ENCODE data around the gene HEATR3.

HEATR3 gene

DNA sequence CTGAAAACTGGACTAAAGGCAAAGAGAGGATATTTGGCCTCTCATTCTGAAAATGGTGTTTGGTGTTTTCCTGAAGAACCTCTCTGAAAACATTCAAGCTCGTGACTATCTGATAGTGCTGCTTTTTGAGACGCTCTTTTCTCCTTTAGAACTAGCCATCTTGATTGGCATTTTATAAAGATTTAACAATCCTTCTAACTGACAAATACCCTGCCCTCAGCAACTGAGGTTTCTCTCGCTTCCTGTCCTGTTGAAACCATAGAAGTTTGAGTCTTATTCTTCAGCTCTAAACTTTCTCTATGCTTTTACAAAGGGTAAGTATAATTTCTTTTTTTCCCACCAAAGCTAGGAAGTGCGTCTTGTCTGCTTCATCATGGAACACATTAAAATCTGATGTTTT, 27.5 kb upstream of the HEATR3 start:
- peaks cover 37% of the 10 kb centered on the region for H3K36me3 ChIP-seq (ENCODE audit: insufficient read depth, low read depth, low read length)
- H3K4me1 ChIP-seq (ENCODE audit: insufficient read depth, low read length) = no peaks in the 10 kb centered on the region
- H3K27me3 ChIP-seq (ENCODE audit: insufficient read depth, low read length) = no peaks in the 10 kb centered on the region
- no peak overlapping the region for H3K9ac ChIP-seq (ENCODE audit: low read depth, low read length)
- H3K27ac ChIP-seq (ENCODE audit: low read length) = no peak overlapping the region
- no peak overlapping the region for H3K4me3 ChIP-seq (ENCODE audit: low read length)
- no peaks in the 10 kb centered on the region for H3K9me3 ChIP-seq (ENCODE audit: insufficient read depth, low read depth, low read length)

DNA sequence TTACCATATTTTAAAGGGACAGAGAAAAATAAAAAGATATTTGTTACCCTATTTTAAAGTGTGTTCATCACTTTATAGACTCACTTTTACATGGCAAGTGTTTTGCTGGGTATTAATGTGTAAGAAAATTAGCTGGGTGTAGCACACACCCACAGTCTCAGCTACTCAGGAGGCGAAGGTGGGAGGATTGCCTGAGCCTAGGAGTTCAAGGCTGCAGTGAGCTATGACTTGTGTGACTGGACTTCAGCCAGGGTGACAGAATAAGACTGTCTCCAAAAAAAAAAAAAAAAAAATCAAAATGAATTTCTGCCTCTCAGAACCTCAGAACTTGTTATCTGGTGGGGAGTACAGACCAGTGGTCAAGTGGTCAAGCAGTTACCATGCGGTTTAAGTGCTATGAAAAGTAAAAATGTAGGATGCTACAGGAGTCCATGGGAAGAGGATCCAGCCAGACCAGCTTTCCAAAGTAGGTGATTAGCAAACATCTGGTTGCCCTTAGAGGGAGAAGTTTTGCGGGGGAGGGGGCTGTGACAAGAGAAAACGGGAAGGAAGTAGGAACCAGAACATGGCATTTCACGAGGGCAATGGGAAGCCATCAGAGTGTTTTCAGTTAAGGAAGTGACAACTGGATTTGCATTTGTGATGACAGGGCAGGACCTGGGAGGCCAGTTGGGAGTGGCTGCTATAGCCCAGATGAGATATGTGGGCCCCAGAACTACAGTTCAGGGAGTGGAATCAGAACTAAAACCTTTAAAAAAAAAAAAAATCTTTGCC, 26.8 kb upstream of the HEATR3 start:
- H3K27ac ChIP-seq (ENCODE audit: low read length) = no peak overlapping the region
- no peak overlapping the region for H3K4me3 ChIP-seq (ENCODE audit: low read length)
- no peaks in the 10 kb centered on the region for H3K27me3 ChIP-seq (ENCODE audit: insufficient read depth, low read length)
- no peak overlapping the region for H3K9ac ChIP-seq (ENCODE audit: low read depth, low read length)
- no peaks in the 10 kb centered on the region for H3K9me3 ChIP-seq (ENCODE audit: insufficient read depth, low read depth, low read length)
- peaks cover 33% of the 10 kb centered on the region for H3K36me3 ChIP-seq (ENCODE audit: insufficient read depth, low read depth, low read length)
- no peaks in the 10 kb centered on the region for H3K4me1 ChIP-seq (ENCODE audit: insufficient read depth, low read length)

DNA sequence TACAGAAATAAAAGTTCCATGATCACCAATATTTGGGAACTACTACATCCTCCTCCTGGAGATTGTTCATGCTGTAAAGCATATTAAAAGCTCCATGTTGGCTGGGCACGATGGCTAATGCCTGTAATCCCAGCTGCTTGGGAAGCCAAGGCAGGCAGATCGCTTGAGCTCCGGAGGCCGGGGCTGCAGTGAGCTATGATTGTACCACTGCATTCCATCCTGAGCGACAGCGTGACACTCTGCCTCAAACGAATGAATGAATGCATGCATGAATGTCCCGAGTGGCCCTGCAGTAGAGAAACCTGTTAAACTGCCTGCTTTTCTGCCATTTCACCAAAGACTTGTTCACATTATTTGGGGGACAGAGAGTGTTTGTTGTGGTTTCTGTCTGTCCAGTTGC, 25.8 kb upstream of the HEATR3 start:
- no peak overlapping the region for H3K4me3 ChIP-seq (ENCODE audit: low read length)
- H3K9ac ChIP-seq (ENCODE audit: low read depth, low read length) = no peak overlapping the region
- no peak overlapping the region for H3K27ac ChIP-seq (ENCODE audit: low read length)
- no peaks in the 10 kb centered on the region for H3K9me3 ChIP-seq (ENCODE audit: insufficient read depth, low read depth, low read length)
- no peaks in the 10 kb centered on the region for H3K27me3 ChIP-seq (ENCODE audit: insufficient read depth, low read length)
- H3K4me1 ChIP-seq (ENCODE audit: insufficient read depth, low read length) = no peaks in the 10 kb centered on the region
- peaks cover 23% of the 10 kb centered on the region for H3K36me3 ChIP-seq (ENCODE audit: insufficient read depth, low read depth, low read length)

DNA sequence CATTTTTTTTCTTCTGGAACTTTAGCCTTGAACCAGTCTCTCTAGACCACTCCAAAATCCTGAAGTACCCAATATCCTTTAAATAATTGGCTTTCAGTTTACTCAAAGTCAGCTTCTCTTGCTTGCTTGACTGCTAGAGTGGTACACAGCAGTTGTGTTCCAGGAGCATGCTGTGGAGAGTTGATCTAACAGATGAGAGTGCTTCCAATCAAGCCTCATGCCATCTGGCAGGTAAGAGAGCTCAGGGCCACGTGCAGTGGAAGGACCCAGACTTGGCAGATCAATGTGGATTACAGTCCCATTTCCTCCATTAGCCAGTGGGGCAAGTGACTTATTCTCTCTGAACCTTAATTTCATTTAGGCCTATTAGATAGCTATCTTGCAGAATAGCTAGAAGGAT, 25.1 kb upstream of the HEATR3 start:
- no peak overlapping the region for H3K9ac ChIP-seq (ENCODE audit: low read depth, low read length)
- H3K27ac ChIP-seq (ENCODE audit: low read length) = no peak overlapping the region
- H3K36me3 ChIP-seq (ENCODE audit: insufficient read depth, low read depth, low read length) = peaks cover 16% of the 10 kb centered on the region
- H3K27me3 ChIP-seq (ENCODE audit: insufficient read depth, low read length) = no peaks in the 10 kb centered on the region
- no peaks in the 10 kb centered on the region for H3K4me1 ChIP-seq (ENCODE audit: insufficient read depth, low read length)
- H3K4me3 ChIP-seq (ENCODE audit: low read length) = no peak overlapping the region
- H3K9me3 ChIP-seq (ENCODE audit: insufficient read depth, low read depth, low read length) = no peaks in the 10 kb centered on the region

DNA sequence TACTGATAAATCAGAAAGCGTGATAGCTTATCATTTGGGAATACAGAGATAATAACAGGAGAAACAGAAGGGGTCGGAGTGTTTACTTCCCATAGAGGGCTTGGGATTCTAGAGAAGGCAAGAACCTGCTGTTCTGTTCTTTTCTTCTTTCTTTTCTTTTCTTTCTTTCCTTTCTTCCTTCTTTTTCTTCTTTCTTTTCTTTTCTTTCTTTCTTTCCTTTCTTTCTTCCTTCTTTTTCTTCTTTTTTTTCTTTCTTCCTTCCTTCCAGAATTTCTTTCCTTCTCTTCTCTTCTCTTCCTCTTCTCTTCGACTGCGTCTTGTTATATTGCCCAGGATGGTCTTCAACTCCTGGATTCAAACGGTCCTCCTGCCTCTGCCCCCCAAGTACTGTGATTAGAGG, 22.4 kb upstream of the HEATR3 start:
- no peak overlapping the region for H3K4me3 ChIP-seq (ENCODE audit: low read length)
- no peaks in the 10 kb centered on the region for H3K4me1 ChIP-seq (ENCODE audit: insufficient read depth, low read length)
- no peak overlapping the region for H3K27ac ChIP-seq (ENCODE audit: low read length)
- no peaks in the 10 kb centered on the region for H3K9me3 ChIP-seq (ENCODE audit: insufficient read depth, low read depth, low read length)
- no peaks in the 10 kb centered on the region for H3K27me3 ChIP-seq (ENCODE audit: insufficient read depth, low read length)
- no peak overlapping the region for H3K9ac ChIP-seq (ENCODE audit: low read depth, low read length)
- H3K36me3 ChIP-seq (ENCODE audit: insufficient read depth, low read depth, low read length) = no peaks in the 10 kb centered on the region

DNA sequence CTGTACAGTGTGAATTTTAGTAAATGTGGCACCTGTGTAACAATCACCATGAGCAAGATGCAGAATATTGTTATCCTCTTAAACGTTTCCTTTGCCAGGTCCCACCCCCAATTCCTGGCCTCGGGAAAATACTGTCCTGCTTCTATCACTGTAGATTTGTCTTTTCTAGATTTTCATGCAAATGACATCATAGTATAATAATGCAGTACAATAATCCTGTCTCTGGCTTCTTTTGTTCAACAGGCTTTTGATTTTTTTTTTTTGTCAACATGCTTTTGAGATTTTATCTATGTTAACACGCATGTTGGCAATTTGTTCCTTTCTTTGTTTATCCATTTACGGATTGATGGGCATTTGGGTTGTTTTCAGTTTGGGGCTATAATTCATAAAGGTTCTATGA, 20.4 kb upstream of the HEATR3 start:
- Histone ChIP-seq H3K4me3 (ENCODE audit: low read length) (no peak overlapping the region), H3K36me3 (ENCODE audit: insufficient read depth, low read depth, low read length) (no peaks in the 10 kb centered on the region), H3K9me3 (ENCODE audit: insufficient read depth, low read depth, low read length) (no peaks in the 10 kb centered on the region), H3K9ac (ENCODE audit: low read depth, low read length) (no peak overlapping the region), H3K27ac (ENCODE audit: low read length) (no peak overlapping the region), H3K4me1 (ENCODE audit: insufficient read depth, low read length) (no peaks in the 10 kb centered on the region), H3K27me3 (ENCODE audit: insufficient read depth, low read length) (no peaks in the 10 kb centered on the region)

- no peak overlapping the region for H3K27ac ChIP-seq (ENCODE audit: low read length)
- no peaks in the 10 kb centered on the region for H3K4me1 ChIP-seq (ENCODE audit: insufficient read depth, low read length)
- H3K27me3 ChIP-seq (ENCODE audit: insufficient read depth, low read length) = no peaks in the 10 kb centered on the region
- H3K9me3 ChIP-seq (ENCODE audit: insufficient read depth, low read depth, low read length) = no peaks in the 10 kb centered on the region
- no peak overlapping the region for H3K4me3 ChIP-seq (ENCODE audit: low read length)
- H3K36me3 ChIP-seq (ENCODE audit: insufficient read depth, low read depth, low read length) = no peaks in the 10 kb centered on the region
- H3K9ac ChIP-seq (ENCODE audit: low read depth, low read length) = no peak overlapping the region
Measured at GRCh38 chr16:50046853-50047252, 18.9 kb upstream of the HEATR3 start.

DNA sequence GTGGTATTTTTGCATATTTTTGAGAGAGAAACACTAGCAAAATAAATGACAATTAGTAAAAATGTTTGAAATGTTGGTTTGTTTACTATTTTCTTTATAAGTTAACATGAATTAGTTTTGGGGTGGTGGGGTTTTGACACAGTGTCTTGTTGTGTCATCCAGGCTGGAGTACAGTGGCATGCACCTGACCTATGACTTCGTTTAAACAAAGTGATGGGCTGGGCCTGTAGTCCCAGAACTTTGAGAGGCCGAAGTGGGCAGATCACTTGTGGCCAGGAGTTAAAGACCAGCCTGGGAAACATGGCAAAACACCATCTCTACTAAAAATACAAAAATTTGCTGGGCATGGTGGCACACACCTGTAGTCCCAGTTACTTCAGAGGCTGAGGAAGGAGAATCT, 17.9 kb upstream of the HEATR3 start:
- no peaks in the 10 kb centered on the region for H3K9me3 ChIP-seq (ENCODE audit: insufficient read depth, low read depth, low read length)
- H3K27ac ChIP-seq (ENCODE audit: low read length) = no peak overlapping the region
- H3K4me3 ChIP-seq (ENCODE audit: low read length) = no peak overlapping the region
- H3K27me3 ChIP-seq (ENCODE audit: insufficient read depth, low read length) = no peaks in the 10 kb centered on the region
- H3K9ac ChIP-seq (ENCODE audit: low read depth, low read length) = no peak overlapping the region
- H3K36me3 ChIP-seq (ENCODE audit: insufficient read depth, low read depth, low read length) = no peaks in the 10 kb centered on the region
- H3K4me1 ChIP-seq (ENCODE audit: insufficient read depth, low read length) = no peaks in the 10 kb centered on the region

DNA sequence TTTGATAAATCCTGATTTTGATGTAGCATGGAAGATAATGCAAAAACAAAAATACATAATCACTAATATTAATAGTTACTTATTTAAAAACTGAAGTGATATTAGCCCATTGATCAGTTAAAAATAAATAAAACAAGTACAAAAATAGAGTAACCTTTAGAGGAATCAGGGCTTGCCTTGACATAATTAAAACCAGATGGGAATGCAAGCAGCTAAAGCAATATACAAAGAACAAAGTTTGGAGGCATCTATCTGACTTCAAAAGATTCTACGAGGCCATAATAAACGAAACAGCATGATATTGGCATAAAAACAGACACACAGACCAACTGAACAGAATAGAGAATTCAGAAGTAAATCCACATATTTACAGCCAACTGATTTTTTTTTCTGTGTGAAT, 15.0 kb upstream of the HEATR3 start:
- Histone ChIP-seq H3K27ac (ENCODE audit: low read length) (no peak overlapping the region), H3K36me3 (ENCODE audit: insufficient read depth, low read depth, low read length) (no peaks in the 10 kb centered on the region), H3K9me3 (ENCODE audit: insufficient read depth, low read depth, low read length) (peaks cover 2% of the 10 kb centered on the region; the same call in 1 of the 2 replicates), H3K27me3 (ENCODE audit: insufficient read depth, low read length) (no peaks in the 10 kb centered on the region), H3K4me3 (ENCODE audit: low read length) (no peak overlapping the region), H3K9ac (ENCODE audit: low read depth, low read length) (no peak overlapping the region), H3K4me1 (ENCODE audit: insufficient read depth, low read length) (no peaks in the 10 kb centered on the region)

- no peaks in the 10 kb centered on the region for H3K27me3 ChIP-seq (ENCODE audit: insufficient read depth, low read length)
- H3K4me3 ChIP-seq (ENCODE audit: low read length) = no peak overlapping the region
- no peaks in the 10 kb centered on the region for H3K4me1 ChIP-seq (ENCODE audit: insufficient read depth, low read length)
- H3K36me3 ChIP-seq (ENCODE audit: insufficient read depth, low read depth, low read length) = no peaks in the 10 kb centered on the region
- no peak overlapping the region for H3K27ac ChIP-seq (ENCODE audit: low read length)
- peaks cover 3% of the 10 kb centered on the region; the same call in 1 of the 2 replicates for H3K9me3 ChIP-seq (ENCODE audit: insufficient read depth, low read depth, low read length)
- no peak overlapping the region for H3K9ac ChIP-seq (ENCODE audit: low read depth, low read length)
Measured at GRCh38 chr16:50056226-50056625, 9.5 kb upstream of the HEATR3 start.

GRCh38 chr16:50058091-50058771, 7.5 kb upstream of the HEATR3 start:
- peaks cover 3% of the 10 kb centered on the region; the same call in 1 of the 2 replicates for H3K9me3 ChIP-seq (ENCODE audit: insufficient read depth, low read depth, low read length)
- H3K36me3 ChIP-seq (ENCODE audit: insufficient read depth, low read depth, low read length) = no peaks in the 10 kb centered on the region
- no peaks in the 10 kb centered on the region for H3K4me1 ChIP-seq (ENCODE audit: insufficient read depth, low read length)
- H3K9ac ChIP-seq (ENCODE audit: low read depth, low read length) = no peak overlapping the region
- no peak overlapping the region for H3K27ac ChIP-seq (ENCODE audit: low read length)
- no peaks in the 10 kb centered on the region for H3K27me3 ChIP-seq (ENCODE audit: insufficient read depth, low read length)
- H3K4me3 ChIP-seq (ENCODE audit: low read length) = no peak overlapping the region

DNA sequence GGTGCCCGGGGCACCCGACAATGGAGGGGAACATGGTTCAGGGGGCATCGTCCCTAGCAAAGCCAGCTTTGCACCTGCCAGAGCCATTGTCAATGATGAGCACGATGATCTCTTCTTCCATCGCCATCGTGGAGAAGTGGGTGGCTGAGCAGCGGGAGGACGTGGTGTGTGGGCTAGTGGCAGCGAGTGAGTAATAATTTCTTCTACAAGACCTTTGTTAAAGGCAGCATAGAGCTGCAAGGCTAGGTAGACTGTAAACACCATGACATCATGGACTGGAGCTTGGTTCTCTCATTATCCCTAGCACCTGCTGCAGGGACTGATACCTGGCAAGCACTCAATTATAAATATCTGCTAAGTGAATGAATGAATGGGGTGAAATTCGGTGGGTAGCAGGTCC, 6.7 kb upstream of the HEATR3 start:
- Histone ChIP-seq H3K9me3 (ENCODE audit: insufficient read depth, low read depth, low read length) (peaks cover 3% of the 10 kb centered on the region; the same call in 1 of the 2 replicates), H3K9ac (ENCODE audit: low read depth, low read length) (no peak overlapping the region), H3K4me1 (ENCODE audit: insufficient read depth, low read length) (no peaks in the 10 kb centered on the region), H3K36me3 (ENCODE audit: insufficient read depth, low read depth, low read length) (no peaks in the 10 kb centered on the region), H3K4me3 (ENCODE audit: low read length) (no peak overlapping the region), H3K27me3 (ENCODE audit: insufficient read depth, low read length) (no peaks in the 10 kb centered on the region), H3K27ac (ENCODE audit: low read length) (no peak overlapping the region)

Measured in iPS-20b (cell line).